ENCODE measurements around the gene BAD. TPM values are rescaled to one million over a fixed set of nuclear protein-coding genes. Genes with fewer than 3 reads are reported as not detected.
A peak's percentile ranks its signal among the peaks of the same experiment; 100 is the strongest.

BAD gene
- total RNA-seq, 1 donor from 2014 or later = 46.9 TPM

DNA sequence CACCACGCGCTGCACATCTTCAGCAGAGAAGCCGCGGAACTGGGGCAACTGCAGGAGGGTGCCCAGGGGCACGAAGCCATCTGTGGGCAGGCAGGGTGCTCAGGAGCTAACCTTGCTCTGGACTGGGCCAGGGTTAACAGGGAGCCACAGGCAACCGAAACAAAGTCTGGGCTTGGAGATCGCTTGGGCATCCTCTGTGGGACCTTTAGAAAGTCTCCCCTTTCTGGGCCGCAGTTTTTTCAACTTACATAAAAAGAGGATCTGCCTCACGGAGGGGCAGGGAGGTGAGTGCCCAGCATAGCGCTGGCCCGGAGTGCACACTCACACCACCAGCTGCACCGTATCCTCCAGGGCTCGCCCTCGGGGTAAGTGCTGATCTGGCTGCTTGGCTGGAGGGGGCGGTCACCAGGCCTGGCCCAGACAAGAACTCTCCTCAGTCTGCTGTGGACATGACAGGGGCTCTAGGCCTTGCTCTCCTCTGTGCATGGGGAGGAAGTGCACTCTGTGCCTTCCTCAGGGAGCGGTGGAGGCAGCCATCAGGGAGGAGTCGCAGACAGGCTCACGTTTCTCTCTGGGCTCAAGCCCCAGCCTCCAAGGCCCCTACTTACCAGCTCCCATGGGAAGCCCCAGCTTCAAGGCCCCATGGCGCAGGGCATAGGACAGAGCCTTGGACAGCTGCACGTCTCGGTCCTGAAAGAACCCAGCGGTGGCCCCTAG is 59.4 kb downstream of the BAD start:
- TF ChIP-seq, protein P1, sequence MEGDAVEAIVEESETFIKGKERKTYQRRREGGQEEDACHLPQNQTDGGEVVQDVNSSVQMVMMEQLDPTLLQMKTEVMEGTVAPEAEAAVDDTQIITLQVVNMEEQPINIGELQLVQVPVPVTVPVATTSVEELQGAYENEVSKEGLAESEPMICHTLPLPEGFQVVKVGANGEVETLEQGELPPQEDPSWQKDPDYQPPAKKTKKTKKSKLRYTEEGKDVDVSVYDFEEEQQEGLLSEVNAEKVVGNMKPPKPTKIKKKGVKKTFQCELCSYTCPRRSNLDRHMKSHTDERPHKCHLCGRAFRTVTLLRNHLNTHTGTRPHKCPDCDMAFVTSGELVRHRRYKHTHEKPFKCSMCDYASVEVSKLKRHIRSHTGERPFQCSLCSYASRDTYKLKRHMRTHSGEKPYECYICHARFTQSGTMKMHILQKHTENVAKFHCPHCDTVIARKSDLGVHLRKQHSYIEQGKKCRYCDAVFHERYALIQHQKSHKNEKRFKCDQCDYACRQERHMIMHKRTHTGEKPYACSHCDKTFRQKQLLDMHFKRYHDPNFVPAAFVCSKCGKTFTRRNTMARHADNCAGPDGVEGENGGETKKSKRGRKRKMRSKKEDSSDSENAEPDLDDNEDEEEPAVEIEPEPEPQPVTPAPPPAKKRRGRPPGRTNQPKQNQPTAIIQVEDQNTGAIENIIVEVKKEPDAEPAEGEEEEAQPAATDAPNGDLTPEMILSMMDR (IDR thresholded peaks at IDR 0.05; ENCODE audit: unreplicated experiment) = no peak
- Mint-ChIP-seq H3K4me3 (ENCODE audit: low read depth) (peak overlapping the region; percentile 87), H3K27me3 (no peaks in the 10 kb centered on the region), H3K27ac (no peak overlapping the region), H3K36me3 (ENCODE audit: insufficient read depth) (no peaks in the 10 kb centered on the region), H3K9me3 (ENCODE audit: low read depth) (no peaks in the 10 kb centered on the region), H3K4me1 (ENCODE audit: low read depth) (peaks cover 13% of the 10 kb centered on the region)
- DNase-seq (ENCODE audit: low spot score, unreplicated experiment) = no peak

DNA sequence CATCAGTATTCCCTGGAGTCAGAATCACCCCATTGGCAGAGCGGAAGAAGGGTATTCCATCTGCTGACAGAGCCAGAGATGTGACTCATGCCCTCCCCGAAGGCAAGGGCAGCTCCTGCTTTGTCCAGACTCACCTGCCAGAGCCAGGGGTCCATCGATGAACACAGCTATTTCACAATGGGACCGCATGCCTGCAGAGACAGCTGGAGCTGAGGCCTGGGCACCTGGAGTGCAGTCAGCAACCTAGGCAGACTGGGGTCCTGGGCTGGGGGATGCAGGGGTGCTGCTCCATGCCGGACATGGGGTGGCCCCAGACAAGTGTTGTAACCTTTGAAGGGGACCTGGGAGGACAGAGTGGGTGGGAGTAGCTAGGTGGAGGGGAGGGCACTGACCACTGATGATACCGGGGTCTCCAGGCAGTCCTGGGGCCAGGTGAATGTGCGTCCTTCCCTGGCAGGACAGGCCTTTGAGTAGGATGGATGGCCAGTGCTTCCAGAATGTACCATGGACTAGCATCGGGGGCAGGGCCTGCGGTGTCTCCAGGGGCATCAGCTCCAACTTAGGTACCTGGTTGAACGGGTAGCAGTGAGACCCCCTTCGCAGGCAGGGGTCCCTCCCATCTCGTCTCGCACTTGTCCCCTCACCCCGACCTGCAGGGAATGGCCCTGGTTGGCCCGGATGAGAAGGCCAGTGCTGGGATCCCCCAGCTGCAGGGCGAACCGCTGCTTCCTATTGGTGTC is 60.1 kb downstream of the BAD start:
- Mint-ChIP-seq H3K4me1 (ENCODE audit: low read depth) (peaks cover 7% of the 10 kb centered on the region), H3K4me3 (ENCODE audit: low read depth) (peak overlapping the region; percentile 87), H3K36me3 (ENCODE audit: insufficient read depth) (no peaks in the 10 kb centered on the region), H3K9me3 (ENCODE audit: low read depth) (no peaks in the 10 kb centered on the region), H3K27me3 (no peaks in the 10 kb centered on the region), H3K27ac (no peak overlapping the region)
- TF ChIP-seq, protein P1 (IDR thresholded peaks at IDR 0.05; ENCODE audit: unreplicated experiment) = no peak
- no peak for DNase-seq (ENCODE audit: low spot score, unreplicated experiment)

DNA sequence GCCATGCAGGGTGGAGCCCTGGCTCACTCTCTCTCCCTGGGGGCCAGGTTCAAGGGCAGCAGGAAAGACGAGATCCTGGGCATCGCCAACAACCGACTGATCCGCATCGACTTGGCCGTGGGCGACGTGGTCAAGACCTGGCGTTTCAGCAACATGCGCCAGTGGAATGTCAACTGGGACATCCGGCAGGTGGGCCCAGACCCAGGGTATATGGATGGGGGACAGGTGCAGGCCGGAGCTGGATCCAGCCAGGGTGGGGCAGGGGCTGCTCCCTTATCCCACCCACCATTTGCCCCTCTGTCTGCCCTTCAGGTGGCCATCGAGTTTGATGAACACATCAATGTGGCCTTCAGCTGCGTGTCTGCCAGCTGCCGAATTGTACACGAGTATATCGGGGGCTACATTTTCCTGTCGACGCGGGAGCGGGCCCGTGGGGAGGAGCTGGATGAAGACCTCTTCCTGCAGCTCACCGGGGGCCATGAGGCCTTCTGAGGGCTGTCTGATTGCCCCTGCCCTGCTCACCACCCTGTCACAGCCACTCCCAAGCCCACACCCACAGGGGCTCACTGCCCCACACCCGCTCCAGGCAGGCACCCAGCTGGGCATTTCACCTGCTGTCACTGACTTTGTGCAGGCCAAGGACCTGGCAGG is 61.3 kb downstream of the BAD start:
- Mint-ChIP-seq H3K27ac (no peak overlapping the region), H3K4me1 (ENCODE audit: low read depth) (peaks cover 13% of the 10 kb centered on the region), H3K4me3 (ENCODE audit: low read depth) (no peak overlapping the region), H3K9me3 (ENCODE audit: low read depth) (no peaks in the 10 kb centered on the region), H3K36me3 (ENCODE audit: insufficient read depth) (peaks cover 4% of the 10 kb centered on the region), H3K27me3 (no peaks in the 10 kb centered on the region)
- DNase-seq (ENCODE audit: low spot score, unreplicated experiment) = no peak
- TF ChIP-seq, protein P1 (IDR thresholded peaks at IDR 0.05; ENCODE audit: unreplicated experiment) = no peak

DNA sequence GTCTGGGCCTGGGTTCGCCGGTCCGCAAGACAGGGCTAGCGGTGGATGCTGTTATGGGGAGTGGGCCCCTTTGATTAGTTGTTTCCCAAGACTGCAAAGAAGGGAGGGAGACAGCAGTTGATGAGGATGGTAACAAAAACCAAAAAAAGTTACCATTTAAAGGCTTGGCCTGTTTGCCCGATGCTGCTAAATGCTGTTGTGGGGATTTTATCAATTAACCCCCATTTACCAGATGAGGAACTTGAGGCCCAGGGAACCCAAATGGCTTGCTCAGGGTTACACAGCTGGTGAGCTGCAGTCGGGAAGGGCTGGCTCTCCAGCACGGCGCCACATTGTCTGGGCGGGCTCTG is 61.8 kb downstream of the BAD start:
- Mint-ChIP-seq H3K9me3 (ENCODE audit: low read depth) (no peaks in the 10 kb centered on the region), H3K27ac (no peak overlapping the region), H3K36me3 (ENCODE audit: insufficient read depth) (peaks cover 4% of the 10 kb centered on the region), H3K27me3 (no peaks in the 10 kb centered on the region), H3K4me3 (ENCODE audit: low read depth) (no peak overlapping the region), H3K4me1 (ENCODE audit: low read depth) (peaks cover 13% of the 10 kb centered on the region)
- DNase-seq (ENCODE audit: low spot score, unreplicated experiment) = no peak
- TF ChIP-seq, protein P1 (IDR thresholded peaks at IDR 0.05; ENCODE audit: unreplicated experiment) = no peak

DNA sequence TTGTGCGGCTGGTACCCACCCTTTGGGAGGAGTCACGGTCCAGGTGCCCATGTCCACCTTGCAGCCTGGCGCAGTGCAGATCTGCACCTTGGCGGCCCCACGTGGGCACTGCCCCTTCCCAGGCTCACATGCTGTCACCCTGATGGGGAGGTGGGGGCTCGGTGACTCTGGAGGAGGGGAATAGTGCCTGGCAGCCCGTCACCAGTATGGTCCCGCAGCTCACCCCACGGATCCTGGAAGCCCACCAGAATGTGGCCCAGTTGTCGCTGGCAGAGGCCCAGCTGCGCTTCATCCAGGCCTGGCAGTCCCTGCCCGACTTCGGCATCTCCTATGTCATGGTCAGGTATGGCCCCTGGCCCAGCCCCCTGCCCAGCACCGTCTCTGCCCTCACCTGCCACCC is 63.7 kb downstream of the BAD start:
- Mint-ChIP-seq H3K27ac (no peak overlapping the region), H3K36me3 (ENCODE audit: insufficient read depth) (peaks cover 4% of the 10 kb centered on the region), H3K4me3 (ENCODE audit: low read depth) (no peak overlapping the region), H3K9me3 (ENCODE audit: low read depth) (no peaks in the 10 kb centered on the region), H3K27me3 (no peaks in the 10 kb centered on the region), H3K4me1 (ENCODE audit: low read depth) (peaks cover 10% of the 10 kb centered on the region)
- DNase-seq (ENCODE audit: low spot score, unreplicated experiment) = no peak
- TF ChIP-seq, protein P1 (IDR thresholded peaks at IDR 0.05; ENCODE audit: unreplicated experiment) = no peak
